Measurements from ENCODE around the gene SNED1.

GRCh38 chr2:241029599-241030332 is 31.3 kb downstream of the SNED1 start:
- no peak for TF ChIP-seq CTCF (conservative IDR thresholded peaks at IDR 0.05)
- no peak for TF ChIP-seq EZH2 (IDR thresholded peaks at IDR 0.05; ENCODE audit: low read depth)

Measured in PC-9 (cell line).